GM21825 (cell line): ENCODE results near the gene NUDT13.
"Not testable (repeated sequence)": the region's sequence is repeated elsewhere in the genome, so short reads cannot be mapped to it uniquely, and the experiment has no call there.

Source experiments
- ATAC-seq: cut with Tn5 transposase; IDR thresholded peaks from one replicate; pipeline ENCODE4 v1.9.1; 2021; ENCODE audit warnings: mild to moderate bottlenecking, moderate library complexity; ENCODE audit not compliant: unreplicated experiment

NUDT13 gene

GRCh38 chr10:73097305-73097670, 13.0 kb upstream of the NUDT13 start:
- peak; percentile 1 for ATAC-seq

DNA sequence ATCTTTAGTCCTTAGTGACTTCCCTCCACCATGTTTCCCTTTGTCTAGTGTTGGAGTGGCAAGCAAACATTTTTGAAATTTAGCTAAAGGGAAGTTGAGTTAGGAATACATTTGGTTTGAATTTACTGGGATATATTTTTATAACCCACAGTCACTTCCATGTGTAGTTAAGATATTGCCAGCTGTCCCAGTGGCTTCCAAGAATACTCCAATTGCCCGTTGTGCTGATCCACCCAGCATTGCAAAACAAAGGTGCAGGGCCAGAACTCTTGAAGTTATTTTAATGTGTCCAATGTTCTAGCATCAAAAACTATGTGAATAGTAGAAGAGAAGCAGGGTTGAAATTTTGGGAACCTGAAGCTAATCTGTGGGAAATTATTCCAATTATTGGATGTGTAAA, 11.1 kb upstream of the NUDT13 start:
- ATAC-seq, result no peak

- ATAC-seq, result no peak
These were observed 4.0 kb upstream of the NUDT13 start for GRCh38 chr10:73106301-73106700.

- ATAC-seq, result not testable (repeated sequence)
These were observed 1.0 kb upstream of the NUDT13 start for GRCh38 chr10:73109248-73109652.

GRCh38 chr10:73112032-73112431, 1.8 kb downstream of the NUDT13 start:
- not testable (repeated sequence) for ATAC-seq

- no peak for ATAC-seq
These were observed 3.3 kb downstream of the NUDT13 start for GRCh38 chr10:73113551-73113950.

DNA sequence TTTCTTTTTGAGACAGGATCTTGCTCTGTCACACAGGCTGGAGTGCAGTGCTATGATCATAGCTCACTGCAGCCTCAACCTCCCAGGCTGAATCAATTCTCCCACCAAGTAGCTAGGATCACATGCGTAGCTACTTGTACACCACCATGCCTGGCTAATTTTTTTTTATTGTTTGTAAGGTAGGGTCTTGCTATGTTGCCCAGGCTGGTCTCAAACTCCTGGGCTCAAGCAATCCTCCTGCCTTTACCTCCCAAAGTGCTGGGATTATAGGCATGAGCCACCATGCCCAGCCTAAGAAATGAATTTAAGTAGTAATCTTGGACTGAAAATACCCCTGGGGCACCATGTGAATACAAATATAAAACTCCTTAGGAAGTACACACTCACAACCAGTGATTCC, 5.8 kb downstream of the NUDT13 start:
- no peak for ATAC-seq

DNA sequence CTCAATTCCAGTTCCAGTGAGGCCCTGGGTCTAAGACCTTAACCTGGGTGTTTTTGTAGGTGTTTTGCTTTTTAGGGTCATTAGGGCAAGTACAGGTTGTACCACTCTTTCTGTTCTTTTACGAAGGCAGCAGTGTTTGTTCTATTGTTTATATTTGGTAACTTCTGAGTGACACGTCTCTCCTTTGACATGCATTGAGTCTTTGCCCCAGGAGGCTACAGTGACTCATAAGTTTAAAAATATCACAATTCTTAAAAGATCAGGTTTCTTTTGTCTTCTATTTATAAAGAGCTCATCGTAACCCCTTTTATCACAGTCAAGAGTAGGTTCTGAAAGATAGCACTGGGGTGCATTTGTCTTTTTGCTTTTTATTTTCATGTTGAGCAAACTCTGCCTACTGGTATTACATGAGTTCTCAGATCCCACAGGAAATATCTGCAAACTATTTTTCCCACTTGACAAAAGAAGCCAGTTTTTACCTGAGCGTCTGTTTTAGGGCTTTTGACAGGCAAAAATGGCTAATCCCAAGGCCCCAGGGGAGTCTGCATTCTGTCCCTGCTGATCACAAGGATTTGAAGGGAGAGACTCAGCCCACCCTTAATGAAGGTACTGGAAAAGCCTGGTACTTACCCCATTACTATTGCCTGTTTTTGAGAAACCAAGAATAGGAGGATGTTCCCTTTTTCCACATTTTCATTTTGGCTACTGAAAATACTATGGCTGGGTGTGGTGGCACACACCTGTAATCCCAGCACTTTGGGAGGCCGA, 7.9 kb downstream of the NUDT13 start:
- ATAC-seq, result peak; percentile 80

- ATAC-seq, result no peak
These were observed 9.2 kb downstream of the NUDT13 start for GRCh38 chr10:73119457-73119856.

DNA sequence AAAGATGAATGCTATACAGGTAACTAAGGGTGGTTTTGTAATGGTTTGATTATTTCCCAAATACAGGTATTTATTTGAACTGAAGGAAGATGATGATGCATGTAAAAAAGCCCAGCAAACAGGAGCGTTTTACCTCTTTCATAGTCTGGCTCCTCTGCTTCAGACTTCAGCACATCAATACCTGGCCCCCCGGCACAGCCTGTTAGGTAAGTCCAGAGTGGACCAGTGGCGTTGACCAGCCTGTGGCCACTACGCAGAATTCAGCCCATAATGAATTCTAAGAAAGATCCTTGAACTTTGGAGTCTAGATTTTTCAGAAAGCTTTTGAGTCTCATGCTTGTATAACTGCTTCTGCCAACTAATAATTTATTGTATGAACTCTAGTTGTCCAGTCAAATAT, 9.7 kb downstream of the NUDT13 start:
- ATAC-seq, result no peak

DNA sequence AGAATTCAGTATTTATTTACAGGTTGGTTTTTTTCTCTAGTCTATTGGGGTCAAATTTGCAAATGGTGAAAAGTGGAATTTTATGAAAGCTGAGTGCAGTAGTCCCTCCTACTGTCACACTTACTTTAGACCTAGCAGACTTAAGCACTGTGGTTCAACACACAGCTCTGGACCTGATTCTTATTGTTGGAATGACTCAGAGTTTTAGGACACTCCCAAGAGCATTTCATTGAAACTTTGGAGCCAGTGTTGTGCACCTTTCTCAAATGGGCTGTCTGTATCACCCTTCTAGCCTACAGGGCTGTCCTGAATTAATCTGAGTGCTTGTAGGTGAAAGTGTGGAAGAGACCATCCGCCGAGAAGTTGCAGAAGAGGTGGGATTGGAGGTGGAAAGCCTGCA, 16.1 kb downstream of the NUDT13 start:
- ATAC-seq, result no peak

GRCh38 chr10:73131301-73131700, 21.0 kb downstream of the NUDT13 start:
- ATAC-seq, result no peak

DNA sequence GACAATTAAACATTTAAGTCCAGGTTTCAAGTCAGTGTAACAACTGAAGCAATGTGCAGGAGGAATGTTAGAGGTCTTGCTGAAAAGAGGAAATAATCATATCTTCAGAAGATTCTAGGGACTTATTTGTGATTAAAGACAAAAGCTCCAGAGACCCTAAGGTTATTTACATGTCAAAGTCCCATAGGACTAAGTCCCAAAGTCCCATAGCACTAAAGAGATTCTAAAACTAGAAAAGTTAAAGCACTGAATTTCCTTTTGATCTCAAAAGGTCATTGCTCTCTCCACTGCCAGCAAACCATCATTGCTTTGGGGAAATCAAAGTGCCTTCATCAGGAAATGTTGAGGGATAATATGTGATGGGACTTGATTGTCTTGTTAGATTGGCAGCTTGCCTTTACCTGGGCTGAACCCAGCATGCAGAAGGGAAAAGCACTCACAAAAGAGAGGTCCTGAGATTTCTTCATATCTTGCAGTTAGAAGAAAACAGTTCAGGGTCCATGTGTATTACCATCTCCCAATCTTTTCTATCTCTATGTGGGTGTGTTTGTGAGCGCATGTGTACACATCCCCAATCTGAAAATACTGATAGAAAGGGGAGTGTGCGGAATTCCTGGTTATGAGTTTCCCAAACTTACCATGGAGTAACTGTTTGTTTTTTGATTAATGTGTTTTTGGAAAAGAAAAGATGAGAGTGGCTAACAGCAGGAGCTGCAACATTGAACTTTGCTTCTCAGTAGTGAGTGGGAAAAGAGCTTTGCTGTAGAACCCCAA, 21.8 kb downstream of the NUDT13 start:
- ATAC-seq, result no peak

DNA sequence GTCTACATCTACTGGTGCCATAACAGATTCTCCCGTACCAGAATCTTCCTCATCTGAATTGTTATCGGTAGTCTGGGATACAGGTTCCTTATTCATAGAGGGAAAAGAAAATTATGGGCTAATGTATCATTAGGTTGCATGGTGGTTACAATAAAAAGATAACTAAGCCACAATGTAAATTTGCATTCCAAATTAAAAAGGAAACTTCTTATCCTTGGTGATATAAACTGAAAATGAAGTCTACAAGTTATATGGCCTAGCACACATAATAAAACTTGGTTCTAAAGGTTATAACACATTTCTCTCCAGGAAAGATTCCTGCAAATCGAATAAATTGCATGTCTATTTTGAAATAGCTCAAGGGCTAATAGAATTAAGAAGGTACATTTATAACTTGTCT, 24.5 kb downstream of the NUDT13 start:
- ATAC-seq, result no peak

- no peak for ATAC-seq
These were observed 26.4 kb downstream of the NUDT13 start for GRCh38 chr10:73136627-73137026.

- no peak for ATAC-seq
These were observed 29.0 kb downstream of the NUDT13 start for GRCh38 chr10:73139251-73139650.

DNA sequence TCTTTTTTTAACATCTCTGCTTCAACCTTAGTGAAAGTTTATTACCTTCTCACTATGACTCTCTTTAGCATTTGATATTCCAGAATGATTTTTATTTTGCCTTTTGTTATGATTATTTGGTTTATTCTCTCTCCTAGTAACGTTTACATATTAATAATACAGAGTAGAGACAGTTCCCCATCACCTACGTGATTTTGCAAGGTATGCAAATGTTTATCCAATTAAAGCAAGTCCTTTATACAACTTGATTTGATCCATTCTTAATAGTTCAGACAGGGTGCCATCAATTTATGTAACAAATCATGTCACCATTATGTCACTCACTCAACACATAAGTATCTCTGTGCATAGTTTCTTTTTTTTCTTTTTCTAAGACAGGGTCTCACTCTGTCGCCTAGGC, 31.3 kb downstream of the NUDT13 start:
- ATAC-seq, result no peak

DNA sequence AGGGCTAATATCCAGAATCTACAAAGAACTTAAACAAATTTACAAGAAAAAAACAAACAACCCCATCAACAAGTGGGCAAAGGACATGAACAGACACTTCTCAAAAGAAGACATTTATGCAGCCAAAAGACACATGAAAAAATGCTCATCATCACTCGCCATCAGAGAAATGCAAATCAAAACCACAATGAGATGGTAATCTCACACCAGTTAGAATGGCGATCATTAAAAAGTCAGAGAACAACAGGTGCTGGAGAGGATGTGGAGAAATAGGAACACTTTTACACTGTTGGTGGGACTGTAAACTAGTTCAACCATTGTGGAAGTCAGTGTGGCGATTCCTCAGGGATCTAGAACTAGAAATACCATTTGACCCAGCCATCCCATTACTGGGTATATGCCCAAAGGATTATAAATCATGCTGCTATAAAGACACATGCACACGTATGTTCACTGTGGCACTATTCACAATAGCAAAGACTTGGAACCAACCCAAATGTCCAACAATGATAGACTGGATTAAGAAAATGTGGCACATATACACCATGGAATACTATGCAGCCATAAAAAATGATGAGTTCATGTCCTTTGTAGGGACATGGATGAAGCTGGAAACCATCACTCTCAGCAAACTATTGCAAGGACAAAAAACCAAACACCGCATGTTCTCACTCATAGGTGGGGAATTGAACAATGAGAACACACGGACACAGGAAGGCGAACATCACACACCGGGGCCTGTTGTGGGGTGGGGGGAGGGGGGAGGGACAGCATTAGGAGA, 40.6 kb downstream of the NUDT13 start:
- ATAC-seq, result not testable (repeated sequence)

DNA sequence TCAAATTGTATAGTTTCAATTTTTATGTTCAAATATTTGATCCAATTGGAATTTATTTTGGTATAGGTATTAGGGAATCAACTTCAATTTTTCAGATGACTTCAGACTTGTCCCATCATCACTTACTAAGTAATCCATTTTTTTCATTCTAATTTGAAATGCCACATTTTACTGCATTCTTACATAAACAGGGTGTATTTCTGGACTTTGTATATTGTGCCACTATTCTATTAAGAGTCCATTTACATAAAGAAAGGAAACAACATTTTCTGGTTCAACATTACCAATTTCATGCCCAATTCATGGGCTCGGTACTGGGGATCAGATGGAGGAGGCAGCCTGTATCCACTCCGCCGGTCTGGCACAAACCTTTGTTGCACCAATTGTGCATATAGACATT, 41.8 kb downstream of the NUDT13 start:
- ATAC-seq, result no peak

GRCh38 chr10:73156054-73156453, 45.8 kb downstream of the NUDT13 start:
- ATAC-seq, result no peak

- ATAC-seq, result no peak
These were observed 48.9 kb downstream of the NUDT13 start for GRCh38 chr10:73159038-73159648.
